ENCODE results near the gene SVOP.

- TF ChIP-seq CTCF (IDR thresholded peaks at IDR 0.05) (no peak), ZFX (IDR thresholded peaks at IDR 0.05; ENCODE audit: borderline replicate concordance) (no peak)
Measured at GRCh38 chr12:109010259-109010658, 10.6 kb downstream of the SVOP start.
